Measurements from ENCODE around the gene MAGI2. TPM values are rescaled to one million over a fixed set of nuclear protein-coding genes. Genes with fewer than 3 reads are reported as not detected.

MAGI2 gene
- total and polyA plus RNA-seq, 2 of the 13 experiments (the other 11 are each of a cell fraction or from before 2014, with no cell fraction given): 1.5 to 3.8 TPM

DNA sequence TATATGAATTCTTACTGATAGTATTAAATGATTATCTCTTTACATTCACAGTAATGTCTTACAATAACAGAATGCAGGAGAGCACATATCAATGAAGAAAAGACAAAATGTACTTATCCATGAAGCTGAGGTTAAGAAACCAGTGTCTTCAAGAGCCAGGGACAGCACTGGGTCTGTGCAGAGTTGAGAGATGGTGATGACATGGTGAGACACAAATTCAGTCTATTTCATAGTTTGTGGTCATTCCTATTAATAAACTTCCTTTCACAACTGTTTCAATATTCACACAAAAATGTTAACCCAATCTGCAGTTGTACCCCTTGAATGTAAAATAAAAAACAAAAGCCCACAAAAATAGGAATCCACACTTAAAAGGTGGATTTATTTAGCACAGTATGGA lies 5.3 kb upstream of the MAGI2 start:
- no peak overlapping the region for H3K4me2 ChIP-seq (ENCODE audit: low read depth, low read length)
- peaks cover 28% of the 10 kb centered on the region for H3K79me2 ChIP-seq (ENCODE audit: insufficient read depth, low read length)
- no peaks in the 10 kb centered on the region for H4K20me1 ChIP-seq (ENCODE audit: insufficient read depth, low read length)
- H3K9ac ChIP-seq (ENCODE audit: insufficient read depth, low read depth, low read length): no peak overlapping the region
- no peak for DNase-seq (ENCODE audit: low spot score)
- H3K27ac ChIP-seq (ENCODE audit: extremely low read length, insufficient read depth, low read length): no peak overlapping the region
- no peaks in the 10 kb centered on the region for H3K9me3 ChIP-seq (ENCODE audit: low read length)
- no peak for FAIRE-seq
- H2AFZ ChIP-seq (ENCODE audit: low read length): no peak overlapping the region
- no TSS peak for BruUV-seq (replicated peaks)
- in situ Hi-C loops (cut with HindIII; ENCODE audit: extremely low pct_ligation_motif_present, low pct_unique_long_range_greater_than_20kb) (no loop called here), intact Hi-C loops (cut with micrococcal nuclease; ENCODE audit: unreplicated experiment) (no loop called here)
- no peak for ATAC-seq
- H3K4me1 ChIP-seq (ENCODE audit: insufficient read depth, low read length): peaks cover 78% of the 10 kb centered on the region
- no peak overlapping the region for H3K4me3 ChIP-seq (replicated peaks in 1 of 3; ENCODE audit: insufficient read depth in 1 of 3, low read depth in 2 of 3, low read length in 3 of 3)
- H3K36me3 ChIP-seq (replicated peaks in 1 of 2; ENCODE audit: control insufficient read depth in 1 of 2, insufficient read depth in 2 of 2, low read length in 2 of 2): no peaks in the 10 kb centered on the region
- CTCF ChIA-PET (ENCODE audit: low intra/inter-chr PET ratio, low total read pairs): no interaction called here
- no peaks in the 10 kb centered on the region for H3K27me3 ChIP-seq (ENCODE audit: control insufficient read depth in 1 of 2, insufficient read depth in 2 of 2, low read length in 2 of 2)
- POLR2A ChIA-PET: no interaction called here
- TF ChIP-seq ZNF160 (CRISPR knock-in tag; IDR thresholded peaks at IDR 0.05): no peak
- no peak for TF ChIP-seq ZNF3 (CRISPR knock-in tag; IDR thresholded peaks at IDR 0.05)
- TF ChIP-seq ZFP90 (CRISPR knock-in tag; IDR thresholded peaks at IDR 0.05; ENCODE audit: borderline replicate concordance): no peak
- no peak for TF ChIP-seq KDM5A (IDR thresholded peaks at IDR 0.05; ENCODE audit: borderline replicate concordance, low read length)
- TF ChIP-seq, protein P1, sequence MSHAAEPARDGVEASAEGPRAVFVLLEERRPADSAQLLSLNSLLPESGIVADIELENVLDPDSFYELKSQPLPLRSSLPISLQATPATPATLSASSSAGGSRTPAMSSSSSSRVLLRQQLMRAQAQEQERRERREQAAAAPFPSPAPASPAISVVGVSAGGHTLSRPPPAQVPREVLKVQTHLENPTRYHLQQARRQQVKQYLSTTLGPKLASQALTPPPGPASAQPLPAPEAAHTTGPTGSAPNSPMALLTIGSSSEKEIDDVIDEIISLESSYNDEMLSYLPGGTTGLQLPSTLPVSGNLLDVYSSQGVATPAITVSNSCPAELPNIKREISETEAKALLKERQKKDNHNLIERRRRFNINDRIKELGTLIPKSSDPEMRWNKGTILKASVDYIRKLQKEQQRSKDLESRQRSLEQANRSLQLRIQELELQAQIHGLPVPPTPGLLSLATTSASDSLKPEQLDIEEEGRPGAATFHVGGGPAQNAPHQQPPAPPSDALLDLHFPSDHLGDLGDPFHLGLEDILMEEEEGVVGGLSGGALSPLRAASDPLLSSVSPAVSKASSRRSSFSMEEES (CRISPR knock-in tag; IDR thresholded peaks at IDR 0.05): no peak
- TF ChIP-seq ZBTB3 (CRISPR knock-in tag; IDR thresholded peaks at IDR 0.05; ENCODE audit: borderline replicate concordance, low read depth): no peak
- TF ChIP-seq, protein P2, sequence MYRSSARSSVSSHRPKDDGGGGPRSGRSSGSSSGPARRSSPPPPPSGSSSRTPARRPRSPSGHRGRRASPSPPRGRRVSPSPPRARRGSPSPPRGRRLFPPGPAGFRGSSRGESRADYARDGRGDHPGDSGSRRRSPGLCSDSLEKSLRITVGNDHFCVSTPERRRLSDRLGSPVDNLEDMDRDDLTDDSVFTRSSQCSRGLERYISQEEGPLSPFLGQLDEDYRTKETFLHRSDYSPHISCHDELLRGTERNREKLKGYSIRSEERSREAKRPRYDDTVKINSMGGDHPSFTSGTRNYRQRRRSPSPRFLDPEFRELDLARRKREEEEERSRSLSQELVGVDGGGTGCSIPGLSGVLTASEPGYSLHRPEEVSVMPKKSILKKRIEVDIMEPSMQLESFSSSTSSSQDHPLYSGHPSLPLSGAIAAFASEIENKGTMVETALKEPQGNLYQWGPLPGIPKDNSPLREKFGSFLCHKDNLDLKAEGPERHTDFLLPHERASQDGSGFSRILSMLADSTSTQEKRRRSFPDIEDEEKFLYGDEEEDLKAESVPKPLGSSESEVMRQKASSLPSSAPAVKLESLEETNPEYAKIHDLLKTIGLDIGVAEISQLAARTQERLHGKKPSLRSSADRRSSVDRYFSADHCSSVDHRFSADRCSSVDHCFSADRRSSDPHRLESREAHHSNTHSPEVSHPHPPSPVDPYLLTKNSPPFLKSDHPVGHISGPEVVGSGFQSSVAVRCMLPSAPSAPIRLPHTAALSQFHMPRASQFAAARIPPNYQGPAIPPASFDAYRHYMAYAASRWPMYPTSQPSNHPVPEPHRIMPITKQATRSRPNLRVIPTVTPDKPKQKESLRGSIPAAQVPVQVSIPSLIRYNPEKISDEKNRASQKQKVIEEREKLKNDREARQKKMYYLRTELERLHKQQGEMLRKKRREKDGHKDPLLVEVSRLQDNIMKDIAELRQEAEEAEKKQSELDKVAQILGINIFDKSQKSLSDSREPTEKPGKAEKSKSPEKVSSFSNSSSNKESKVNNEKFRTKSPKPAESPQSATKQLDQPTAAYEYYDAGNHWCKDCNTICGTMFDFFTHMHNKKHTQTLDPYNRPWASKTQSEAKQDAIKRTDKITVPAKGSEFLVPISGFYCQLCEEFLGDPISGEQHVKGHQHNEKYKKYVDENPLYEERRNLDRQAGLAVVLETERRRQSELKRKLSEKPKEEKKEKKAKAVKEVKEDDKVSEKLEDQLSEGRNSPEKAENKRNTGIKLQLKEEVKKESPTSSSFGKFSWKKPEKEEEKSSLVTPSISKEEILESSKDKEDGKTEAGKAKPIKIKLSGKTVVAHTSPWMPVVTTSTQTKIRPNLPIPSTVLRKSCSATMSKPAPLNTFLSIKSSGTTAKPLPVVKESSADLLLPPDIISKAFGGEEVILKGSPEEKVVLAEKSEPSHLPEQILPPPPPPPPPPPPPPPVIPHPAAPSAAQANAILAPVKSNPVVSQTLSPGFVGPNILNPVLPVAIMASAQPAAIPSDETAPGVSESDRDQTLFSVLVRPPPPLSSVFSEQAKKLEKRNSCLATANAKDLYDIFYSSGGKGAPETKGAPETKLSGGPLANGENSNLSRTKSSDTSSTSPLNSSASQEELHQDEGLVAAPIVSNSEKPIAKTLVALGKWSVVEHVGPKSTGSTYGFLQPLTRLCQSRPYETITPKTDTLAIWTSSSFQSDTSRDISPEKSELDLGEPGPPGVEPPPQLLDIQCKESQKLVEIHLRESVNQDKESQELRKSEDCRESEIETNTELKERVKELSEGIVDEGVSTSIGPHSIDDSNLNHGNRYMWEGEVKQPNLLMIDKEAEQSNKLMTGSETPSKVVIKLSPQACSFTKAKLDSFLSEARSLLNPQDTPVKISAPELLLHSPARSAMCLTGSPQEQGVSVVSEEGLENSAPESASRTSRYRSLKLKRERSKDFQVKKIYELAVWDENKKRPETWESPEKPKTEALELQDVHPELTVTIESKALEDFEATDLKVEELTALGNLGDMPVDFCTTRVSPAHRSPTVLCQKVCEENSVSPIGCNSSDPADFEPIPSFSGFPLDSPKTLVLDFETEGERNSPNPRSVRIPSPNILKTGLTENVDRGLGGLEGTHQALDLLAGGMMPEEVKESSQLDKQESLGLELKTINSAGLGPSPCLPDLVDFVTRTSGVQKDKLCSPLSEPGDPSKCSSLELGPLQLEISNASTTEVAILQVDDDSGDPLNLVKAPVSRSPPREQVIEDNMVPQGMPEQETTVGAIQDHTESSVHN (CRISPR knock-in tag; IDR thresholded peaks at IDR 0.05): no peak
- TF ChIP-seq, protein P3, sequence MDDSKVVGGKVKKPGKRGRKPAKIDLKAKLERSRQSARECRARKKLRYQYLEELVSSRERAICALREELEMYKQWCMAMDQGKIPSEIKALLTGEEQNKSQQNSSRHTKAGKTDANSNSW (CRISPR knock-in tag; IDR thresholded peaks at IDR 0.05; ENCODE audit: borderline replicate concordance): no peak
- no peak for TF ChIP-seq ZNF274 (CRISPR knock-in tag; IDR thresholded peaks at IDR 0.05)
- no peak for TF ChIP-seq NFIB (CRISPR knock-in tag; IDR thresholded peaks at IDR 0.05; ENCODE audit: borderline replicate concordance)
- no peak for TF ChIP-seq YY1 (IDR thresholded peaks at IDR 0.05; ENCODE audit: insufficient read depth, insufficient replicate concordance, low read depth, low read length)
- TF ChIP-seq, protein P4, sequence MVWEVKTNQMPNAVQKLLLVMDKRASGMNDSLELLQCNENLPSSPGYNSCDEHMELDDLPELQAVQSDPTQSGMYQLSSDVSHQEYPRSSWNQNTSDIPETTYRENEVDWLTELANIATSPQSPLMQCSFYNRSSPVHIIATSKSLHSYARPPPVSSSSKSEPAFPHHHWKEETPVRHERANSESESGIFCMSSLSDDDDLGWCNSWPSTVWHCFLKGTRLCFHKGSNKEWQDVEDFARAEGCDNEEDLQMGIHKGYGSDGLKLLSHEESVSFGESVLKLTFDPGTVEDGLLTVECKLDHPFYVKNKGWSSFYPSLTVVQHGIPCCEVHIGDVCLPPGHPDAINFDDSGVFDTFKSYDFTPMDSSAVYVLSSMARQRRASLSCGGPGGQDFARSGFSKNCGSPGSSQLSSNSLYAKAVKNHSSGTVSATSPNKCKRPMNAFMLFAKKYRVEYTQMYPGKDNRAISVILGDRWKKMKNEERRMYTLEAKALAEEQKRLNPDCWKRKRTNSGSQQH (CRISPR knock-in tag; IDR thresholded peaks at IDR 0.05; ENCODE audit: low read depth): no peak
